ENCODE measurements around the gene TCAIM. TPM values are rescaled to one million over a fixed set of nuclear protein-coding genes. Genes with fewer than 3 reads are reported as not detected.

TCAIM gene
- total RNA-seq, 1 experiment from 2014 or later, result 24.9 TPM

DNA sequence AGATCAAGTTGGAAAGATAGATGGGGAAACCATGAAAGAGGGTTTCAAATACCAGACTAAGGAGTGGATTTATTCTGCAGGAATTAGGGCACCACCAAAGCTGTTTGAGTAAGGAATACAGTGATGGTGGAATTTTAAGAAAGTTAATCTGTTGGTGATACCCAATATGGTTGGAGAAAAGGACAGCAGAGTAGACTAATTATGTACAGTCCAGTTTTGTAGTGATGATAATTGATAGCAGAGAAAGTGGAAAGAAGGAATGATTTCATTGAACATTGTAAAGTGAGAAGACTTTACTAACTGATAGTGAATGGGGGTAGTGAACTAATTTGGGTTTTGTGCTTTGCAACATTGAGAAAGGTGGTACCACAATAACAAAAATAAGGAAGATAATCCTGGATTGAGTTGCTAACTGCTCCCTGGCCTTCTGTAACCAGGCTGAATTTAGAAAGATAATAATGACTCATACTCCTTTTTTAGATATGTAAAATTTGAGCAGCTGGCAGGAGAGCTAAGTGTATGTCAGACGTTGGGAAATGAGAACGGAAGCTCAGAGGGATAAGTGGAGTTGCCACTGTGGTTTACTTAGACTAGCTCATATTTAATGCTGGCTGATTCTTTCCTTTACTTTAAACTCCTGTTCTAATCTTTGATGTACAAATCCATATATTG, 16.9 kb downstream of the TCAIM start:
- Mint-ChIP-seq H3K27ac (ENCODE audit: unreplicated experiment) (no peak overlapping the region), H3K36me3 (ENCODE audit: insufficient read depth, unreplicated experiment) (no peaks in the 10 kb centered on the region), H3K4me3 (ENCODE audit: low read depth, unreplicated experiment) (no peak overlapping the region), H3K27me3 (ENCODE audit: unreplicated experiment) (no peaks in the 10 kb centered on the region), H3K9me3 (ENCODE audit: low read depth, unreplicated experiment) (no peaks in the 10 kb centered on the region), H3K4me1 (ENCODE audit: low read depth, unreplicated experiment) (peaks cover 29% of the 10 kb centered on the region)
- no TSS peak for BruUV-seq (replicated peaks)
- no peak for DNase-seq
- CTCF ChIA-PET, result interaction anchor here (0.6 kb wide), 1 partner anchor 77 kb away, joined by 4 read pairs; no protein-coding TSS in a partner anchor
- intact Hi-C loops (cut with micrococcal nuclease; ENCODE audit: unreplicated experiment), result no loop called here
- no peak for TF ChIP-seq CTCF (IDR thresholded peaks at IDR 0.05; ENCODE audit: unreplicated experiment)

GRCh38 chr3:44359146-44359751, 20.7 kb downstream of the TCAIM start:
- H3K36me3 Mint-ChIP-seq (ENCODE audit: insufficient read depth, unreplicated experiment), result no peaks in the 10 kb centered on the region
- H3K9me3 Mint-ChIP-seq (ENCODE audit: low read depth, unreplicated experiment), result no peaks in the 10 kb centered on the region
- no peak overlapping the region for H3K27ac Mint-ChIP-seq (ENCODE audit: unreplicated experiment)
- intact Hi-C loops (cut with micrococcal nuclease; ENCODE audit: unreplicated experiment), result no loop called here
- H3K27me3 Mint-ChIP-seq (ENCODE audit: unreplicated experiment), result no peaks in the 10 kb centered on the region
- TF ChIP-seq CTCF (IDR thresholded peaks at IDR 0.05; ENCODE audit: unreplicated experiment), result no peak
- BruUV-seq (replicated peaks), result TSS peak; percentile 75
- H3K4me1 Mint-ChIP-seq (ENCODE audit: low read depth, unreplicated experiment), result peaks cover 29% of the 10 kb centered on the region
- no peak for DNase-seq
- no peak overlapping the region for H3K4me3 Mint-ChIP-seq (ENCODE audit: low read depth, unreplicated experiment)
- CTCF ChIA-PET, result interaction anchor here (0.5 to 0.6 kb wide), 2 partner anchors 27 to 383 kb away, joined by 5 to 6 read pairs; no protein-coding TSS in a partner anchor

- Mint-ChIP-seq H3K4me1 (ENCODE audit: low read depth, unreplicated experiment) (peaks cover 14% of the 10 kb centered on the region), H3K4me3 (ENCODE audit: low read depth, unreplicated experiment) (no peak overlapping the region), H3K27ac (ENCODE audit: unreplicated experiment) (no peak overlapping the region), H3K27me3 (ENCODE audit: unreplicated experiment) (no peaks in the 10 kb centered on the region), H3K9me3 (ENCODE audit: low read depth, unreplicated experiment) (no peaks in the 10 kb centered on the region), H3K36me3 (ENCODE audit: insufficient read depth, unreplicated experiment) (no peaks in the 10 kb centered on the region)
- intact Hi-C loops (cut with micrococcal nuclease; ENCODE audit: unreplicated experiment), result no loop called here
- CTCF ChIA-PET, result interaction anchor here (0.6 to 1.0 kb wide), 4 partner anchors 25 to 129 kb away, joined by 3 to 5 read pairs (median 4); partner anchors contain the start of gene TCAIM
- no peak for TF ChIP-seq CTCF (IDR thresholded peaks at IDR 0.05; ENCODE audit: unreplicated experiment)
- no TSS peak for BruUV-seq (replicated peaks)
- peak; percentile 33 for DNase-seq
Observed at GRCh38 chr3:44363591-44363990, 25.0 kb downstream of the TCAIM start.

GRCh38 chr3:44365952-44366351, 27.4 kb downstream of the TCAIM start:
- BruUV-seq (replicated peaks), result no TSS peak
- DNase-seq, result no peak
- Mint-ChIP-seq H3K27me3 (ENCODE audit: unreplicated experiment) (no peaks in the 10 kb centered on the region), H3K4me1 (ENCODE audit: low read depth, unreplicated experiment) (no peaks in the 10 kb centered on the region), H3K4me3 (ENCODE audit: low read depth, unreplicated experiment) (no peak overlapping the region), H3K9me3 (ENCODE audit: low read depth, unreplicated experiment) (no peaks in the 10 kb centered on the region), H3K27ac (ENCODE audit: unreplicated experiment) (no peak overlapping the region), H3K36me3 (ENCODE audit: insufficient read depth, unreplicated experiment) (no peaks in the 10 kb centered on the region)
- TF ChIP-seq CTCF (IDR thresholded peaks at IDR 0.05; ENCODE audit: unreplicated experiment), result no peak
- CTCF ChIA-PET, result no interaction called here
- intact Hi-C loops (cut with micrococcal nuclease; ENCODE audit: unreplicated experiment), result no loop called here

All from Calu3 (cell line).